Naive B cell (primary cell): ENCODE data around the gene CDY2B. TPM values are rescaled to one million over a fixed set of nuclear protein-coding genes. Genes with fewer than 3 reads are reported as not detected.
"Not testable (repeated sequence)": the region's sequence is repeated elsewhere in the genome, so short reads cannot be mapped to it uniquely, and the experiment has no call there.

Source experiments
- ATAC-seq, 2 donors: fragments of 150-1000 bp; cut with Tn5 transposase; 2 replicates each; pipeline ENCODE4 v1.10.0; 2021; ENCODE audit warnings: low read depth in 2 of 2, mild to moderate bottlenecking in 2 of 2, moderate library complexity in 2 of 2
- DNase-seq: peaks from one replicate; pipeline ENCODE4 v3.0.0; 2022
- H3K27ac Mint-ChIP-seq, 6 donors: one replicate each; pipeline ENCODE4 v1.8.0; 2020 to 2022; ENCODE audit warnings: mild to moderate bottlenecking in 6 of 6, mixed read lengths in 6 of 6, moderate library complexity in 5 of 6, inconsistent platforms in 2 of 6
- H3K27me3 Mint-ChIP-seq, 3 donors: one replicate each; pipeline ENCODE4 v1.8.0; 2021 to 2022; ENCODE audit warnings: mixed read lengths in 3 of 3, mild to moderate bottlenecking in 1 of 3
- H3K36me3 Mint-ChIP-seq, 2 donors: one replicate each; pipeline ENCODE4 v1.8.0; 2020 to 2022; ENCODE audit warnings: mixed read lengths in 2 of 2, inconsistent platforms in 1 of 2, mild to moderate bottlenecking in 1 of 2
- H3K4me1 Mint-ChIP-seq, 3 donors: one replicate each; pipeline ENCODE4 v1.8.0; 2020 to 2022; ENCODE audit warnings: mixed read lengths in 3 of 3, inconsistent platforms in 1 of 3, mild to moderate bottlenecking in 1 of 3, moderate library complexity in 1 of 3
- H3K4me3 Mint-ChIP-seq, 8 donors: one replicate each; pipeline ENCODE4 v1.8.0; 2020 to 2022; ENCODE audit warnings: mild to moderate bottlenecking in 8 of 8, mixed read lengths in 8 of 8, moderate library complexity in 8 of 8, inconsistent platforms in 2 of 8
- H3K9me3 Mint-ChIP-seq, 7 donors: one replicate each; pipeline ENCODE4 v1.8.0; 2020 to 2022; ENCODE audit warnings: mixed read lengths in 7 of 7, mild to moderate bottlenecking in 5 of 7, inconsistent platforms in 2 of 7, moderate library complexity in 1 of 7
- polyA plus RNA-seq, 6 donors: library from polyadenylated mRNA; unstranded; fragments of 300-500 nt; fragmentation: Illumina TruSeq; gene quantifications; one replicate each; pipeline ENCODE4 v1.2.3, GENCODE V29; 2021; ENCODE audit warnings: low read depth in 6 of 6

CDY2B gene
- polyA plus RNA-seq, 6 donors from 2014 or later: not detected

DNA sequence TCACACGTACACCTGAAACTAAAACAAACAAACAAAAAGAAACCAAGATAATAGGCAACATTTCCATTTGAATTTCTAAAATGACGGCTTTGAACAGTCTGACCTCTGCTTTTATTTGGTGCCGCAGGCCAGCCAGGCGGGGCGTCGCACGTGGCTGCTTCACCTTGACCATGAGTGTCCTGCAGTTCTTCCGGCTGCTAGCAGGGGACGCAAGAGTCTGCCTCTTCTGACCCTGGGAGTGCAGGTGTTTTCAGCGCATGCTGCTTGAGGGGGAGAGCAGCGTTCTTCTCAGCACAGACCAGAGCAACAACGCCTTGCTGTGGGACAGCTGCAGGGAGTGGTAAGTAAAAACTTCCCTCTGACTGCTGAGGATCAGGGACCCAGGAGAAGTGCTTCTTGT, 47.9 kb downstream of the CDY2B start:
- not testable (repeated sequence) for ATAC-seq, H3K27me3 Mint-ChIP-seq, H3K9me3 Mint-ChIP-seq, DNase-seq, H3K4me1 Mint-ChIP-seq, H3K36me3 Mint-ChIP-seq, H3K27ac Mint-ChIP-seq, H3K4me3 Mint-ChIP-seq

Other genes with a start within 250 kb of the CDY2B start
- gene CDY2A, start 145.6 kb upstream of the CDY2B start, polyA plus RNA-seq: not detected